GM21737 (cell line): ENCODE data around the gene SH3RF3.
A peak's percentile ranks its signal among the peaks of the same experiment; 100 is the strongest.

Source experiments
- ATAC-seq: cut with Tn5 transposase; IDR thresholded peaks from one replicate; pipeline ENCODE4 v1.9.1; 2021; ENCODE audit warnings: mild to moderate bottlenecking, moderate library complexity; ENCODE audit not compliant: unreplicated experiment

The SH3RF3 gene

GRCh38 chr2:109322641-109323040 lies 193.6 kb downstream of the SH3RF3 start:
- no peak for ATAC-seq

GRCh38 chr2:109324861-109325260 lies 195.9 kb downstream of the SH3RF3 start:
- ATAC-seq = no peak

DNA sequence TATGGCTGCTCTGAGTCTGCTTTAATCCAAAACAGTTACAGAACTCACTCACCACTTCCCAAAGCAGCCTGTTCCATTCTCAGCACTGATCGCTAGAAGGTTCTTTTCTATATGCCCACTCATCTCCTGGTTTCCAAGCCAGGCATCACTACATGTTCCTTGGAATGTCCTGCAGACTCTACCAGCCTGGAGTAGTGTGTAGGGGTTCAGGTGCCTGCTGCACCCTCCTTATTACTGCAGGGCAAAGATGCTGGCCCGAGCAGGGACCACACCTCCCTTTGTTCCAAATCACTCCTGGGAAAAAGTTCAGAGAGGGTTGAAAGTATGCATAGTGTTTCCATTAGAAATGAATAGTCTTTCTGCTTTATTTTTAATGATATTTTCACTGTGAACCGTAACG lies 196.6 kb downstream of the SH3RF3 start:
- no peak for ATAC-seq

- no peak for ATAC-seq
Measured at GRCh38 chr2:109326306-109326705, 197.3 kb downstream of the SH3RF3 start.

DNA sequence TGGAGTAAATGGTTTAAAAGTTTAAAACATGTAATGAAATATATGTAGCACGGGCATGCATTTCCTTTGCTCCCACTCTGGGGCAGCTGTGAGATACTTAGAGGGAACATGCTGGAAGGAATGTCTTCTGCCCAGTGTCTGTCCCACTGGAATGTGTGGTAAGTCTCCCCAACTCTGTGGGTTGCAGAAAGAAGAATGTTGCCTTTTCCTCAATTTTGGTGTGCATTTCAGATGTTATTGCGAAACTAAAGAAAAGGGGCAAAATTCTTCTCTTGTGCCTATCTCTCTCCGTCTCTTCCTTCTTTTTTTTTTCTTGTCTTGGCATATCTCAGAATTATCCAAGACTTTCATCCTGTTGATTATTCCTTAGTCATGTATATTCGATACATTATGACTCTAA lies 201.1 kb downstream of the SH3RF3 start:
- no peak for ATAC-seq

DNA sequence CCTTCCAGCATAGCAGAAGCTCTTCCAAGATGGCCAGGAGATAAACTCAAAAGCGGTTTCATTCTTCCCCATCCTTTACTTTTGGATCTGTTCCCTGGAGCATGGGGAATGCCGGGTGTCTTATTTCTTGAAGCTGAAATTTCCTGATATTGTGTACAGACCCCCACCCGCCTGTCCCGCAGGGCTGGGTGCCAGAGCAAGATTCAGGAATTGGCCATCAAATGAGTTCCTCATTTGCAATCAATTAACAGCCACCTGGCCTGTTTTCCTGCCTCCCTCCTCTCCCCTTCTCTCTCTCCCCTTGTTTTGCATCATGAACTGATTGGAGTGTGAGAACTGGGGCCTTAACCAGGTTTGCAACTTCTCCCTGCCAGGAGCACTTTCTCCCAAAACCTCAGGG lies 202.1 kb downstream of the SH3RF3 start:
- ATAC-seq = no peak

DNA sequence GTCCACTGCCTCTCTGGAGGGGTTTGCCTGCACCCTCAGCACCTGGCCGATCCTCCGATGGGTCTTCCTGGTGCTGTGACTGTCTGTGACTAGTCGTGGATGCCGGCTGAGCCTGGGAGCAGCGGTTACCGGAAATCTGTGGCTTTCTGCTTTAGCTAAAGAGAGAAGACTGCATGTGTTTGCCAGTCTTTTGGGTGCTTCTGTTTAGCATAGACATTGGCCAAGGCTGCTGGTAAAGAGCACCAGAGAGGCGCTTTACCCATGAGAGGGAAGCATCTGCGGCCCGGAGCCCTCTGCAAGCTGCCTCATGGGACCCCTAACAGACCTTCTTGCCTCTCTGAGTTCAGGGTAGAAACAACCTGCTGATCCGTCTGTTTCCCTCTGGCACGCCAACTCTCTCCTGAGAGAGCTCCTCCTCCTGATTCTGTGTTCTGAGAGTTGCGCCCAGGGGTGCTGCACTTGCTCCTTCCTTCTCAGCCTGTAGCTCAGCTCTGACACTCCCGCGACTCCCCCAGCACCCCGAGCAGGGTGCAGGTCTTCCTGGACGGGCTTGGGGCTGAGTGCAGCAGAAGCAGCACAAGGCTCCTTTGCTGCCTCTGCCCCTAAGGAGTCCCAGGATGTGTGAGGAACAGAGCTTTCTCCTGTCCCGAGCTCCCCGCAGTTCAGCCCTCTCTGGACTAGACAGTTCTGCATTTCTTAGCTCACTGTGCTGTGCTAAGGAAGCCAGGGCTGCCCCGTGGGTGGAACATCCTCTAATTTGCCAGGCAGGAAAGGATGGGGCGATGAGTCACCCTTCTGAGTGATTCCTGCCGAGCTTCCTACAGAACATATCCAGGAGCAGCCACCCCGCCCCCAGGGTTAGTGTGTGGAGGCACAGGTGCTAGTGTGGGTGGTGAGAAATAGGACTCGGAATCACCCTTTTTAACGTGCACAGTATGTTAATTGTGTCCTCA lies 203.2 kb downstream of the SH3RF3 start:
- ATAC-seq = peak; percentile 50

- no peak for ATAC-seq
Measured at GRCh38 chr2:109332880-109333279, 203.9 kb downstream of the SH3RF3 start.

GRCh38 chr2:109333414-109334210 lies 204.6 kb downstream of the SH3RF3 start:
- no peak for ATAC-seq

DNA sequence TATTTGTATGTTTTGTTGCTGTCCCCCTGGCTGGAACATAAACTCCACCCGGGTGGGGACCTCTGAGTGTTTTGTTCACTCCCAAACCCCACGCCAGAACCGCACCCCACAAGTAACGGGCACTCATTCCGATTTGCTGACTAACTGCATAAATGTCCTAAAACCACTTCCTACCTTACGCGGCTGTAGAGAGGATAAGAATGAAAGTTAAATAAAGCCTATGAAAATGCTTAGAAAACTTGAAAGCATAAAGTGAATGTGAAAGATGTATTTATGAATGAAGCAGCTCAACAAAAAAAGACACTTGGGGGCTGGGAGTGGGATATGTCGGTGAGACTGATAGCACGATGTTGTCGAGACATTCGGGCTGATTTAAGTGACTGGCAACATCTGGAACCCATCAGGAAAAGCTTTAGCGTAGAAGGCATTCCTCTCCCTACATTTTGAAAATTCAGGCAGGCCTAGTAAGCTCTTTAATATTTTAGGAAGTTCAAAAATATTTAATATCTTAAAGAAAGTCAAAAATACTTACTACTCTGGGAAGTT lies 206.7 kb downstream of the SH3RF3 start:
- ATAC-seq = no peak

DNA sequence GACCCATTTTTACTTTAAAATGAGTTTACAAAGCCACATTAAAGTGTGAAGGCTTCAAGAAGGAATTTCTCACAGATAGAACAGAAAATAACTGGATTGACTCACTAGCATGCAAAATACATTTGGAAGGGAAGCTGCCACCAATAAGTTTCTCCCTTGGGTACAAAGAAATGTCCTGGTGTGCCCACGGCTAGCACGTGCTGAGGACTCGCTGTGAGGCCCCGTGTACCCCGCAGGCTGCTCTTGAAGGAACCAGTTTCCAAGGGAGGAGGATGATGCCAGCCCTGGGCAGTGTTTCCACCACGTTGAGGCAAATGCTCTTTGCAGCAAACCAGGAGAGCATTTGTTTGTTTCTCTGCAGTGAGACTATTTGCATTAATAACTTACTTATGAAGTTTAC lies 207.3 kb downstream of the SH3RF3 start:
- no peak for ATAC-seq

GRCh38 chr2:109337221-109337620 lies 208.2 kb downstream of the SH3RF3 start:
- no peak for ATAC-seq

GRCh38 chr2:109339519-109339966 lies 210.5 kb downstream of the SH3RF3 start:
- no peak for ATAC-seq

DNA sequence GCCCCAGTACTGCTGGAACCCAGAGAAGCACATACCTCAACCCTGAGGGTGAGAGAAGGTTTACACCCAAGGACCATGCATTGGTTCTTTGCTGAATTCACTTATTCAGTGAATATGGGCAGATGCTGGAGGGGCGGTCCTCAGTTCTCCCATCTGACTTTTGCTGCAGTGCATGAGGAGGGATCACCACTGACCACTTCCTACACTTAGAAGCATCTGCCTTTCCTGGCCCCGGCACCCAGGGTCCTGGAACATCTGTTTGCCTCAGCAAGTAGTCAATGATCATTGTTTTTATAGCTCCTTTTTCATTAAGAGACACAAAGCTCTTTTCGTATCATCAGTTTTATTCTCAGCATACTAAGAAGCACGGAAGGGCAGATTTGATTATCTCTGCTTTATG lies 211.4 kb downstream of the SH3RF3 start:
- no peak for ATAC-seq

DNA sequence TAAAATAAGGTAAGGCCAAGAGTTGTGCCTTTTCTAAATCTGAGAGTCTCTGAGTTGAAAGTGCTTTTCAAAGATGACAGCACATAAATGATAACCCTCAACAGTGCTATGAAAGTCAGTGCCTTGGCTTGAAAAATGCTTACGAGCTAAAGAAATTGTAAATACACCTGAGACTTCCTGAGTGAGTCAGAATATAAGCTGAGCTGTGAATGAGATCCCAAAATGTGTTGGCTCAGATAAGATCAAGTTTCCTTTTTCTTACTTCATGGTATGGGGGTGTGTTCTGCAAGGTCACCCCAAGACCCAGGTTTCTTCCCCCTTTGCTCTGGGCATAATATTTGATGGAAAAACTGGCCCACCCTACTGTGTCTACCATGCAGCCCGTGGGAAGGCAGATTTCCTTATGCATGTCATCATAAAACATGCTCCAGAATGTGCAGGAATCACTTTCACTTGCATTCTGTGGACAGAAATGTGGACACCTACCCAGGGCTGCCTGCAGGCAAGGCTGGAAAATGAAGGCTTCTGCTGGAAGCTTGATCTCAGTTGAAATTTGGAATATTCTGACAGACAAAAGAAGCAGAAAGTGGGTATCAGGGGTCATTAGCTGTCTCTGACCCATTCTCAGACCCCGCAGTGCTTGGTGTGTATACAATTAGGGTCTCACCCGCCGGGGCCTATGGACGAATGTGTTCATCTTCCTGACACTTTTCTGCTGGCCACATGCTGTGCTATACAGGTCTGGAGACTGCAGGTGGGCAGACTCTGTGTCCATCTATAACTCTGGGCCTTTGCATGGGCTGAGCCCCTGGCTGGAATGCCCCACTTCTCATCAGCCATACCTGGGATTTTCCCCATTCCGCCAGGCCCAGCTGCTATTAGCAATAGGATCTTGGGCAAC lies 212.6 kb downstream of the SH3RF3 start:
- no peak for ATAC-seq

GRCh38 chr2:109342256-109342850 lies 213.3 kb downstream of the SH3RF3 start:
- no peak for ATAC-seq

GRCh38 chr2:109342930-109343329 lies 213.9 kb downstream of the SH3RF3 start:
- ATAC-seq = no peak

GRCh38 chr2:109343460-109343859 lies 214.5 kb downstream of the SH3RF3 start:
- ATAC-seq = no peak

GRCh38 chr2:109344270-109344805 lies 215.3 kb downstream of the SH3RF3 start:
- ATAC-seq = no peak

- no peak for ATAC-seq
Measured at GRCh38 chr2:109345091-109345490, 216.1 kb downstream of the SH3RF3 start.
